ENCODE measurements around the gene CBX7. TPM values are rescaled to one million over a fixed set of nuclear protein-coding genes. Genes with fewer than 3 reads are reported as not detected.

The CBX7 gene
- polyA plus RNA-seq, 1 donor from 2014 or later = 4.4 TPM

GRCh38 chr22:39084666-39085065, 67.8 kb downstream of the CBX7 start:
- no peak overlapping the region for H3K4me3 ChIP-seq (ENCODE audit: low read length)
- no peak overlapping the region for H2AFZ ChIP-seq (ENCODE audit: low read depth, low read length)
- no peaks in the 10 kb centered on the region for H3K27me3 ChIP-seq (ENCODE audit: insufficient read depth, low read depth, low read length)
- no peak overlapping the region for H3K4me2 ChIP-seq (ENCODE audit: low read length)
- no peaks in the 10 kb centered on the region for H3F3A ChIP-seq (ENCODE audit: insufficient read depth, low read length, poor library complexity, severe bottlenecking)
- H3K27ac ChIP-seq (ENCODE audit: low read length) = no peak overlapping the region
- no peaks in the 10 kb centered on the region for H3K9me2 ChIP-seq (ENCODE audit: insufficient read depth, low read length)
- TF ChIP-seq POLR2AphosphoS5 (IDR thresholded peaks at IDR 0.05) = no peak
- no peak for TF ChIP-seq REST (IDR thresholded peaks at IDR 0.05; ENCODE audit: borderline replicate concordance)
- TF ChIP-seq EP300 (conservative IDR thresholded peaks at IDR 0.05; ENCODE audit: poor library complexity, severe bottlenecking) = no peak
- no peak for TF ChIP-seq MXI1 (conservative IDR thresholded peaks at IDR 0.05; ENCODE audit: poor library complexity, severe bottlenecking)
- TF ChIP-seq CTCF (IDR thresholded peaks at IDR 0.05; ENCODE audit: poor library complexity, severe bottlenecking) = no peak
- no peaks in the 10 kb centered on the region for H4K20me1 ChIP-seq (ENCODE audit: insufficient read depth)
- H3K36me3 ChIP-seq (ENCODE audit: insufficient read depth, low read length) = no peaks in the 10 kb centered on the region
- no peak overlapping the region for H3K9ac ChIP-seq (ENCODE audit: low read length)
- no peaks in the 10 kb centered on the region for H3K79me2 ChIP-seq (replicated peaks; ENCODE audit: insufficient read depth, low read length)
- H3K9me3 ChIP-seq (ENCODE audit: low read length) = no peaks in the 10 kb centered on the region

- Histone ChIP-seq H3K79me2 (replicated peaks; ENCODE audit: insufficient read depth, low read length) (no peaks in the 10 kb centered on the region), H4K20me1 (ENCODE audit: insufficient read depth) (no peaks in the 10 kb centered on the region), H2AFZ (ENCODE audit: low read depth, low read length) (no peak overlapping the region)
Observed at GRCh38 chr22:39083212-39084165, 69.0 kb downstream of the CBX7 start.

More at GRCh38 chr22:39083212-39084165, 69.0 kb downstream of the CBX7 start:
- H3K27ac ChIP-seq (ENCODE audit: low read length) = no peak overlapping the region
- TF ChIP-seq RAD21 (conservative IDR thresholded peaks at IDR 0.05) (no peak), TAF1 (IDR thresholded peaks at IDR 0.05; ENCODE audit: low read depth) (no peak), EP300 (conservative IDR thresholded peaks at IDR 0.05; ENCODE audit: poor library complexity, severe bottlenecking) (no peak), REST (IDR thresholded peaks at IDR 0.05; ENCODE audit: borderline replicate concordance) (no peak), EZH2 (IDR thresholded peaks at IDR 0.05; ENCODE audit: borderline replicate concordance, insufficient read depth, low read length, poor library complexity, severe bottlenecking) (no peak), CTCF (IDR thresholded peaks at IDR 0.05; ENCODE audit: poor library complexity, severe bottlenecking) (no peak), POLR2AphosphoS5 (IDR thresholded peaks at IDR 0.05) (no peak), SMC3 (conservative IDR thresholded peaks at IDR 0.05; ENCODE audit: poor library complexity) (no peak), MXI1 (conservative IDR thresholded peaks at IDR 0.05; ENCODE audit: poor library complexity, severe bottlenecking) (no peak)
- no peak overlapping the region for H3K9ac ChIP-seq (ENCODE audit: low read length)
- no peak overlapping the region for H3K4me3 ChIP-seq (ENCODE audit: low read length)
- H3K4me2 ChIP-seq (ENCODE audit: low read length) = no peak overlapping the region
- no peaks in the 10 kb centered on the region for H3K9me2 ChIP-seq (ENCODE audit: insufficient read depth, low read length)
- H3K36me3 ChIP-seq (ENCODE audit: insufficient read depth, low read length) = no peaks in the 10 kb centered on the region
- no peaks in the 10 kb centered on the region for H3K27me3 ChIP-seq (ENCODE audit: insufficient read depth, low read depth, low read length)
- no peaks in the 10 kb centered on the region for H3K9me3 ChIP-seq (ENCODE audit: low read length)
- no peaks in the 10 kb centered on the region for H3F3A ChIP-seq (ENCODE audit: insufficient read depth, low read length, poor library complexity, severe bottlenecking)

All from neural cell (in vitro differentiated cells).